K562 (cell line): ENCODE data around the gene FRMD1. TPM values are rescaled to one million over a fixed set of nuclear protein-coding genes. Genes with fewer than 3 reads are reported as not detected.

Experiments
- ATAC-seq: fragments of 200-7000 bp; cut with Tn5 transposase; 3 replicates; pipeline ENCODE4 v1.9.1; 2020; ENCODE audit warnings: moderate library complexity
- BruUV-seq: library from RNA; stranded (reverse); fragments of 400-500 nt; replicated peaks from 2 replicates; lab custom pipeline; 2021; lab: Mats Ljungman, UMichigan
- CTCF ChIA-PET: fragments of 300-600 bp; formaldehyde crosslinking; extraction: SDS; loops from one replicate; lab custom pipeline; 2021; ENCODE audit warnings: low intra/inter-chr PET ratio; lab: Yijun Ruan, JAX
- POLR2A ChIA-PET: fragments of 300-600, 350-650 bp; sonication (Branson Sonifier 250); formaldehyde crosslinking; extraction: SDS; loops from one replicate; lab custom pipeline; 2021; ENCODE audit warnings: antibody characterized with exemption, inconsistent platforms; lab: Yijun Ruan, JAX
- DNase-seq, 4 experiments: peaks; one replicate each; pipeline versions ENCODE4 v3.0.0 to v3.0.0-alpha.2; 2011 to 2018; ENCODE audit warnings: low spot score in 3 of 4, mixed read lengths in 3 of 4; ENCODE audit errors: extremely low read depth in 1 of 4
- FAIRE-seq: peaks from 2 replicates; lab custom pipeline; 2011; peaks lifted over from hg19 to GRCh38; lab: Jason Lieb, UNC
- H2AFZ ChIP-seq: 2 replicates; pipeline ENCODE4 v1.6.0; 2011; ENCODE audit warnings: low read depth, low read length, control low read depth, inconsistent platforms
- H3K27ac ChIP-seq: fragments of 200-600 bp; 3 replicates; pipeline ENCODE4 v1.8.0; 2011; ENCODE audit warnings: low read depth, mild to moderate bottlenecking, control low read depth, inconsistent platforms, low read length, moderate library complexity, mixed read lengths; ENCODE audit errors: extremely low read depth
- H3K27me3 ChIP-seq, 2 experiments: fragments of 300-600 bp in 1 of 2; 2 replicates in 1 of 2; 3 replicates in 1 of 2; pipeline versions ENCODE4 v1.6.0 to v1.8.0; 2011; ENCODE audit warnings: inconsistent platforms in 2 of 2, low read length in 2 of 2, mild to moderate bottlenecking in 1 of 2, mixed read lengths in 1 of 2, moderate library complexity in 1 of 2; ENCODE audit not compliant: control insufficient read depth in 2 of 2, insufficient read depth in 2 of 2
- H3K36me3 ChIP-seq: fragments of 300-600 bp; 3 replicates; pipeline ENCODE4 v1.8.0; 2011; ENCODE audit warnings: mild to moderate bottlenecking, low read length, inconsistent platforms; ENCODE audit not compliant: control insufficient read depth, insufficient read depth
- H3K4me1 ChIP-seq, 2 experiments: fragments of 200-600 bp in 1 of 2; replicated peaks in 1 of 2; 2 replicates in 1 of 2; 3 replicates in 1 of 2; pipeline versions ENCODE4 v1.5.1 to v1.8.0; 2011; ENCODE audit warnings: inconsistent platforms in 2 of 2, low read length in 2 of 2, mild to moderate bottlenecking in 1 of 2, mixed read lengths in 1 of 2, moderate library complexity in 1 of 2; ENCODE audit not compliant: control insufficient read depth in 2 of 2, insufficient read depth in 2 of 2
- H3K4me2 ChIP-seq: 2 replicates; pipeline ENCODE4 v1.6.1; 2011; ENCODE audit warnings: low read length, control low read depth, inconsistent platforms, mixed read lengths; ENCODE audit not compliant: insufficient read depth
- H3K4me3 ChIP-seq: fragments of 200-600 bp; sonication (generic), shearing (Covaris generic); 2 replicates; pipeline ENCODE4 v1.5.1; 2016; ENCODE audit warnings: control low read depth, inconsistent platforms
- H3K79me2 ChIP-seq: fragments of 200-600 bp; 3 replicates; pipeline ENCODE4 v1.8.0; 2011; ENCODE audit warnings: low read length, inconsistent platforms; ENCODE audit not compliant: control insufficient read depth, insufficient read depth
- H3K9ac ChIP-seq, 2 experiments: 2 replicates each; pipeline versions ENCODE4 v1.6.0 to v1.6.1; 2011; ENCODE audit warnings: low read depth in 2 of 2, low read length in 2 of 2, control low read depth in 1 of 2, inconsistent platforms in 1 of 2, mild to moderate bottlenecking in 1 of 2, mixed read lengths in 1 of 2; ENCODE audit not compliant: insufficient read depth in 1 of 2
- H3K9me1 ChIP-seq: one replicate; pipeline ENCODE4 v1.6.0; 2011; ENCODE audit warnings: inconsistent platforms, mild to moderate bottlenecking, low read length, moderate library complexity; ENCODE audit not compliant: control insufficient read depth, insufficient read depth
- H3K9me3 ChIP-seq: replicated peaks from 2 replicates; pipeline ENCODE4 v1.5.1; 2011; ENCODE audit warnings: low read depth, low read length, inconsistent platforms; ENCODE audit not compliant: control insufficient read depth, insufficient read depth
- H4K20me1 ChIP-seq: replicated peaks from 2 replicates; pipeline ENCODE4 v1.6.1; 2011; ENCODE audit warnings: low read length, inconsistent platforms, mixed read lengths; ENCODE audit not compliant: control insufficient read depth, insufficient read depth
- ILF3 ChIP-seq: fragments of 450-650 bp; IDR thresholded peaks from 2 replicates; pipeline ENCODE4 v1.6.1; 2018; ENCODE audit warnings: antibody characterized with exemption, mild to moderate bottlenecking, moderate library complexity, borderline replicate concordance
- NEUROD1 ChIP-seq: fragments of 150-350 bp; IDR thresholded peaks from 2 replicates; pipeline ENCODE4 v1.6.1; 2014; ENCODE audit warnings: borderline replicate concordance, low read length, low read depth; ENCODE audit not compliant: partially characterized antibody
- NFIX ChIP-seq: fragments of 250-450 bp; sonication (Bioruptor Pico); IDR thresholded peaks from 2 replicates; pipeline ENCODE4 v1.4.0; 2020; ENCODE audit warnings: low read depth, mild to moderate bottlenecking, moderate library complexity
- POLR3G ChIP-seq: IDR thresholded peaks from 2 replicates; pipeline ENCODE4 v1.6.1; 2011; ENCODE audit not compliant: insufficient read length, insufficient replicate concordance; ENCODE audit errors: extremely low read depth
- RAD21 ChIP-seq, 2 experiments: fragments of 250-450 bp in 1 of 2; fragments of 450-650 bp in 1 of 2; sonication (Bioruptor Pico) in 1 of 2; formaldehyde crosslinking in 1 of 2; IDR thresholded peaks in 1 of 2; conservative IDR thresholded peaks in 1 of 2; 2 replicates each; pipeline versions ENCODE4 v1.4.0 to v1.8.0; 2020 to 2022; ENCODE audit warnings: mild to moderate bottlenecking in 2 of 2, moderate library complexity in 1 of 2
- RAD51 ChIP-seq: fragments of 450-650 bp; IDR thresholded peaks from 2 replicates; pipeline ENCODE4 v1.7.1; 2016; ENCODE audit warnings: low read depth, mild to moderate bottlenecking, borderline replicate concordance
- ZNF445 ChIP-seq: fragments of 250-450 bp; sonication (Bioruptor Pico); IDR thresholded peaks from 2 replicates; pipeline ENCODE4 v1.4.0; 2020; ENCODE audit warnings: low read depth, mild to moderate bottlenecking, moderate library complexity
- WGBS: fragments of 100-300 bp; shearing (Covaris generic); methylation state at CpG from one replicate; pipeline ENCODE4 v1.1.6; 2016; ENCODE audit warnings: low coverage, mixed read lengths; ENCODE audit not compliant: insufficient coverage; ENCODE audit errors: missing lambda C conversion rate; 5-methylcytosine and 5-hydroxymethylcytosine counted together
- in situ Hi-C: fragments of 300-500 bp; cut with MboI; formaldehyde crosslinking; loops from 4 replicates; pipeline ENCODE4 v1.15.0; 2018; ENCODE audit warnings: inconsistent platforms, mixed read lengths
- intact Hi-C: fragments of 100-400 bp; cut with micrococcal nuclease; formaldehyde crosslinking; loops from 2 replicates; pipeline ENCODE4 v1.14.2; 2022
- polyA plus RNA-seq, 8 experiments: library from polyadenylated mRNA; depleted of rRNA in 4 of 8; stranded (reverse) in 5 of 8; unstranded in 3 of 8; fragments of >200 nt; fragmentation: Nextera tagmentation in 2 of 8; fragmentation: Illumina TruSeq in 1 of 8; extraction: Ambion mirVana in 2 of 8; extraction: Trizol in 1 of 8; gene quantifications; 2 replicates each; pipeline versions ENCODE4 v1.2.1 to v1.2.3, GENCODE V29; 2011 to 2014; ENCODE audit warnings: inconsistent platforms in 1 of 8, missing spikeins in 1 of 8
- total RNA-seq, 7 experiments: library from RNA; depleted of rRNA in 6 of 7; stranded (reverse); fragments of >200 nt in 6 of 7; fragmentation: Illumina TruSeq in 2 of 7; extraction: Trizol in 2 of 7; gene quantifications; 2 replicates each; pipeline versions ENCODE4 v1.2.1 to v1.2.3, GENCODE V29; 2011 to 2021; ENCODE audit warnings: low replicate concordance in 1 of 7
- TF ChIP-seq, protein P1 (sequence below): sonication (generic); formaldehyde crosslinking; IDR thresholded peaks from 2 replicates; pipeline ENCODE4 v1.8.1; 2023; ENCODE audit warnings: missing genetic modification reagents, mild to moderate bottlenecking, borderline replicate concordance
- TF ChIP-seq, protein P2 (sequence below): fragments of 250-450 bp; sonication (Bioruptor Pico); IDR thresholded peaks from 2 replicates; pipeline ENCODE4 v1.4.0; 2020; ENCODE audit warnings: mild to moderate bottlenecking, moderate library complexity
- TF ChIP-seq, protein P3 (sequence below): sonication (generic); formaldehyde crosslinking; IDR thresholded peaks from 2 replicates; pipeline ENCODE4 v1.8.1; 2022; ENCODE audit warnings: missing genetic modification reagents

Gene FRMD1
- total and polyA plus RNA-seq, 9 of the 15 experiments (the other 6 are each of a cell fraction or from before 2014, with no cell fraction given): 0.01 to 0.04 (median 0.01) TPM; not detected in 6

DNA sequence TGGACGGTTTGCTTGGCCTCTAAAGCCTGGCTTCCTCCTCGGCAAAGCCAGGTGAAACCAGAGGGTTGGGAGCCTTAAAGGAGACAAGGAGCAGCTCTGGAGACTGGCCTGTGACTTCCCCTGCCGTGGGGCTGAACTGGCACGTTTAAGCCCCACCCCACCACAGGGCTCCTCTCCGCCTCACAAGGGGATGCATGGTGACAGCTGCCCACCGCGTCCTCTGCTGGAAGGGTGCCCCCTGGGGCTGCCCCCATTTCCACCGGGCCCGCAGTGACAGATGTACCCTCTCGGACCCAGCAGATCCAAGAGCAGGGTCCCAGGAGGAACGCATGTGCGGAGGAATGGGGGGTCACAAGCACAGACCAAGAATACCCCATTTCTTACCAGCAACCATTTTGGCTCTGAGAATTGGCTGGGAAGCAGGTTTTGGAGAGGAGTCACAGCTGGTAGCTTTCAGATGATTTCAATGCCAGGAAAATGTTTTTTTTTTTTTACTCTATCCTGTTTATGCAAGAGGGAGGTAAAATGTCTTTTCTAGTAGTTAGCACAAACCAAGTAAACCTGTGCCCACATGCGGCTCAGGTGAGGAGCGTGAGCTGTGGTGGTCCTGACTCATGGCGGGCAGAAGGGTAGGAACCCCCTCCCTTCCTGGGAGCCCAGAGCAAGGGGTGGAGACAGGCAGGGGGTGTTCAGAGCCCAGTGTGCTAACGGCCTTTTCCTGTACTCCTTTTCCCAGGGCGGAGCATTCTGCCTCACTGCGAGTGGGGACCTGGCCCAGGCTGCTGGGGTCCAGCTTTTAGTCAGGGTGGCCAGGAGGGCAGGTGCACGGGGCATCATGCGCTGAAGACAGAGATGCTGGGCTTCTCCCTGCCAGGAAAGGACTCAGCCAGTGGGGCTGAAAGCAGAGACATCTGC lies 33.0 kb downstream of the FRMD1 start:
- no TSS peak for BruUV-seq
- CTCF ChIA-PET: no interaction called here
- no peak for TF ChIP-seq ZNF445 (CRISPR knock-in tag)
- TF ChIP-seq, protein P1, sequence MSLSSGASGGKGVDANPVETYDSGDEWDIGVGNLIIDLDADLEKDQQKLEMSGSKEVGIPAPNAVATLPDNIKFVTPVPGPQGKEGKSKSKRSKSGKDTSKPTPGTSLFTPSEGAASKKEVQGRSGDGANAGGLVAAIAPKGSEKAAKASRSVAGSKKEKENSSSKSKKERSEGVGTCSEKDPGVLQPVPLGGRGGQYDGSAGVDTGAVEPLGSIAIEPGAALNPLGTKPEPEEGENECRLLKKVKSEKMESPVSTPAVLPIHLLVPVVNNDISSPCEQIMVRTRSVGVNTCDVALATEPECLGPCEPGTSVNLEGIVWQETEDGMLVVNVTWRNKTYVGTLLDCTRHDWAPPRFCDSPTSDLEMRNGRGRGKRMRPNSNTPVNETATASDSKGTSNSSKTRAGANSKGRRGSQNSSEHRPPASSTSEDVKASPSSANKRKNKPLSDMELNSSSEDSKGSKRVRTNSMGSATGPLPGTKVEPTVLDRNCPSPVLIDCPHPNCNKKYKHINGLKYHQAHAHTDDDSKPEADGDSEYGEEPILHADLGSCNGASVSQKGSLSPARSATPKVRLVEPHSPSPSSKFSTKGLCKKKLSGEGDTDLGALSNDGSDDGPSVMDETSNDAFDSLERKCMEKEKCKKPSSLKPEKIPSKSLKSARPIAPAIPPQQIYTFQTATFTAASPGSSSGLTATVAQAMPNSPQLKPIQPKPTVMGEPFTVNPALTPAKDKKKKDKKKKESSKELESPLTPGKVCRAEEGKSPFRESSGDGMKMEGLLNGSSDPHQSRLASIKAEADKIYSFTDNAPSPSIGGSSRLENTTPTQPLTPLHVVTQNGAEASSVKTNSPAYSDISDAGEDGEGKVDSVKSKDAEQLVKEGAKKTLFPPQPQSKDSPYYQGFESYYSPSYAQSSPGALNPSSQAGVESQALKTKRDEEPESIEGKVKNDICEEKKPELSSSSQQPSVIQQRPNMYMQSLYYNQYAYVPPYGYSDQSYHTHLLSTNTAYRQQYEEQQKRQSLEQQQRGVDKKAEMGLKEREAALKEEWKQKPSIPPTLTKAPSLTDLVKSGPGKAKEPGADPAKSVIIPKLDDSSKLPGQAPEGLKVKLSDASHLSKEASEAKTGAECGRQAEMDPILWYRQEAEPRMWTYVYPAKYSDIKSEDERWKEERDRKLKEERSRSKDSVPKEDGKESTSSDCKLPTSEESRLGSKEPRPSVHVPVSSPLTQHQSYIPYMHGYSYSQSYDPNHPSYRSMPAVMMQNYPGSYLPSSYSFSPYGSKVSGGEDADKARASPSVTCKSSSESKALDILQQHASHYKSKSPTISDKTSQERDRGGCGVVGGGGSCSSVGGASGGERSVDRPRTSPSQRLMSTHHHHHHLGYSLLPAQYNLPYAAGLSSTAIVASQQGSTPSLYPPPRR (CRISPR knock-in tag): no peak
- no peak for TF ChIP-seq ILF3
- no peak for TF ChIP-seq RAD21 (CRISPR knock-in tag; conservative IDR thresholded peaks at IDR 0.05 in 1 of 2, IDR thresholded peaks at IDR 0.05 in 1 of 2)
- TF ChIP-seq, protein P2, sequence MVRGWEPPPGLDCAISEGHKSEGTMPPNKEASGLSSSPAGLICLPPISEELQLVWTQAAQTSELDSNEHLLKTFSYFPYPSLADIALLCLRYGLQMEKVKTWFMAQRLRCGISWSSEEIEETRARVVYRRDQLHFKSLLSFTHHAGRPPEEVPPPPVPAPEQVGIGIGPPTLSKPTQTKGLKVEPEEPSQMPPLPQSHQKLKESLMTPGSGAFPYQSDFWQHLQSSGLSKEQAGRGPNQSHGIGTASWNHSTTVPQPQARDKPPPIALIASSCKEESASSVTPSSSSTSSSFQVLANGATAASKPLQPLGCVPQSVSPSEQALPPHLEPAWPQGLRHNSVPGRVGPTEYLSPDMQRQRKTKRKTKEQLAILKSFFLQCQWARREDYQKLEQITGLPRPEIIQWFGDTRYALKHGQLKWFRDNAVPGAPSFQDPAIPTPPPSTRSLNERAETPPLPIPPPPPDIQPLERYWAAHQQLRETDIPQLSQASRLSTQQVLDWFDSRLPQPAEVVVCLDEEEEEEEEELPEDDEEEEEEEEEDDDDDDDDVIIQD (CRISPR knock-in tag): no peak
- TF ChIP-seq RAD51: no peak
- TF ChIP-seq POLR3G: no peak
- TF ChIP-seq, protein P3, sequence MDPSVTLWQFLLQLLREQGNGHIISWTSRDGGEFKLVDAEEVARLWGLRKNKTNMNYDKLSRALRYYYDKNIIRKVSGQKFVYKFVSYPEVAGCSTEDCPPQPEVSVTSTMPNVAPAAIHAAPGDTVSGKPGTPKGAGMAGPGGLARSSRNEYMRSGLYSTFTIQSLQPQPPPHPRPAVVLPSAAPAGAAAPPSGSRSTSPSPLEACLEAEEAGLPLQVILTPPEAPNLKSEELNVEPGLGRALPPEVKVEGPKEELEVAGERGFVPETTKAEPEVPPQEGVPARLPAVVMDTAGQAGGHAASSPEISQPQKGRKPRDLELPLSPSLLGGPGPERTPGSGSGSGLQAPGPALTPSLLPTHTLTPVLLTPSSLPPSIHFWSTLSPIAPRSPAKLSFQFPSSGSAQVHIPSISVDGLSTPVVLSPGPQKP (CRISPR knock-in tag): no peak
- no peak for TF ChIP-seq NFIX (CRISPR knock-in tag)
- no peak for TF ChIP-seq NEUROD1

More for the DNA sequence above, 33.0 kb downstream of the FRMD1 start:
- ATAC-seq (no peak), FAIRE-seq (no peak), DNase-seq (no peak)
- no peak overlapping the region for H2AFZ ChIP-seq
- no peaks in the 10 kb centered on the region for H3K79me2 ChIP-seq
- H3K4me1 ChIP-seq: peaks cover 0 to 37% of the 10 kb centered on the region in 2 experiments; a peak in 1 of 5 replicates
- no peak overlapping the region; a peak in 1 of 4 replicates for H3K9ac ChIP-seq
- H3K4me2 ChIP-seq: no peak overlapping the region
- no peaks in the 10 kb centered on the region for H3K9me1 ChIP-seq
- no peak overlapping the region for H3K4me3 ChIP-seq
- peaks cover 51 to 93% of the 10 kb centered on the region in 2 experiments for H3K27me3 ChIP-seq
- in situ Hi-C loops (no loop called here), intact Hi-C loops (no loop called here)
- WGBS: 8% methylated on average over 20 of the region's 20 CpGs
- H3K9me3 ChIP-seq: no peaks in the 10 kb centered on the region
- peaks cover 10% of the 10 kb centered on the region; the same call in 1 of the 2 replicates for H4K20me1 ChIP-seq
- POLR2A ChIA-PET: interaction anchor here (0.9 to 1.3 kb wide), 2 partner anchors 13 to 24 kb away, joined by 3 to 4 read pairs; no protein-coding TSS in a partner anchor
- no peak overlapping the region for H3K27ac ChIP-seq
- H3K36me3 ChIP-seq: no peaks in the 10 kb centered on the region
